ENCODE data around the gene CYP4F12.

GRCh38 chr19:15730538-15730937, 57.7 kb downstream of the CYP4F12 start:
- TF ChIP-seq CTCF (IDR thresholded peaks at IDR 0.05 in 2 of 3, conservative IDR thresholded peaks at IDR 0.05 in 1 of 3; ENCODE audit: control insufficient read depth in 2 of 3, extremely low read depth in 1 of 3, insufficient read depth in 1 of 3, low read depth in 3 of 3, low read length in 3 of 3) (no peak), BCL11A (IDR thresholded peaks at IDR 0.05; ENCODE audit: low read depth, low read length) (no peak), PBX3 (IDR thresholded peaks at IDR 0.05; ENCODE audit: insufficient replicate concordance, low read depth, low read length) (no peak)

Measured in GM12878 (cell line).